GM20431 (cell line): ENCODE data around the gene BCAR3.
"Not testable (repeated sequence)": the region's sequence is repeated elsewhere in the genome, so short reads cannot be mapped to it uniquely, and the experiment has no call there.

Experiments used
- in situ Hi-C: fragments of 300-500 bp; cut with MseI, MboI; formaldehyde crosslinking; loops from one replicate; pipeline ENCODE4 v1.15.0; 2020; ENCODE audit warnings: low sequenced_read_pairs; ENCODE audit not compliant: unreplicated experiment

The BCAR3 gene

DNA sequence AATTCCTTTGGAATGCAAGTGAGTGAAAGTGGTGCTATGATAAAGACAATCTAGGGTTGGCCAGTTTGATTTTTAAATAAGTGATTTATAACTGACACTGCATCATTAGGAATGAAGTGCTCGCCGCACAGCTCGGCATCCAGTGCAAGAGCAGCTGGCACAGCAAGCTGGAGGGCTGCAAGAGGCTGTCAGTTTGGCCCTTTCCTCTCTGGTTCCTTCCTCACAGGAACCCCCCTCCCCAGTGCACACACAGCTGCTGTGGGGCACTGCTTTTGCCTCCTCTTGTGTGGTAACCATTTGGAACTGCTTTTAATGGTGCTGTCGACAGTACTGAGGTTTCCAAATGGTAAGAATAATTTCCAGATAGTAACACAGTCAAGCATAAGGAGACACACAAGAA is 10.4 kb upstream of the BCAR3 start:
- in situ Hi-C loops = no loop called here

DNA sequence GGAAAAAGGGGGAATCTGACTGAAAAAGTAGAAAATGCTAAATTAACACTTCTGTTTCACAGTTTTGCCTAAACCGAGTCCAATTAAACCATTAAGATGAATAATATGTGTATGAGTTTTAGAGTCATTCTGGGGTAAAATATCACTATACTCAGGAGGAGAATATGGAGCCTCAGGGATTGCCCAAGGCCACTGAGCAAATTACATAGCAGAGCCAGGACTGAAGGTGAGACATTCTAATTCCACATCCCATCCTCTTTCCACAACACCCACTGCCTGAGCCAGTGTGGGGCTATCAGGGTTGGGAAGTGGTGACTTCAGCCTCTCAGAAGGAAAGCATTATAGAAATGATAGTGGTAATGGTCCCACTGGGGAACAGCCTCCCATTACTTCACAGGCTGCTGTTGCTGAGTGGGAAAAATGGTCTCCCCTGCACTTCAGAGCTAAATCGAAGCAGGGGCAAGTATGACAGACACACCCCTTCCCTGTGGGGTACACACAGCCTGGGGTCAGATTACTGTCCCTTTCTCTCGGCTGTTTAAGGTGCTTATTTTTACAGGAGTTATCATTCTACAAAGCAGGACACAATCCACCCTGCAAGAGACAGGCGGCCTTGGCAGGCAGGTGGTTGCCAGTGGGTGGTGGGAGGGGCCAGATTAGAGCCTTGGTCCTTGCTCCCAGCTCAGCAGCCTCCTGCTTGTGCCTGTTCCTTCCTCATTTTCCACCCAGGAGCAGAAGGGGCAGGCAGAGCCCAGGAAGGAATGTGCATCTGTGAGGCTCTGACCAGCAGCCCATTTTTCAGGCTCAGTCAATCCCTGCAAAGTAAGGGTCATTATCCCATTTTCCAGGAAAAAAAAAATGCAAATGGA is 9.5 kb upstream of the BCAR3 start:
- in situ Hi-C loops = no loop called here

DNA sequence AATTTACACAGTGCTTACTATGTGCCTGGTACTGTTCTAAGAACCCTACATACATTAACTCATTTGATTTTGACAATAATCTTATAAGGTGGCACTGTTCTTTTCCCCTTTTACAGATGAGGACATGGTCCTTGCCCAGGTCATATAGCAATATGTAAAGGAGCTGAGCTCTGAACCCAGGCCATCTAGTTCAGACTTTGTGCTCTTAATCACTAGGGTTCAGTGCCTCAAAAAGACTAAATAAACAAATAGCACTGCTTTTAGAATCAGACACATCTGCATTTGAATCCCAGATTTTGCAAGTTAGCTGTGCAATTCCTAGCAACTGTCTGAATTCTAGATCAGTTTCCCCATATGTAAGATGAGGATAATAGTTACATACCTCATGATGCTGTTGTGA is 8.7 kb upstream of the BCAR3 start:
- in situ Hi-C loops = no loop called here

DNA sequence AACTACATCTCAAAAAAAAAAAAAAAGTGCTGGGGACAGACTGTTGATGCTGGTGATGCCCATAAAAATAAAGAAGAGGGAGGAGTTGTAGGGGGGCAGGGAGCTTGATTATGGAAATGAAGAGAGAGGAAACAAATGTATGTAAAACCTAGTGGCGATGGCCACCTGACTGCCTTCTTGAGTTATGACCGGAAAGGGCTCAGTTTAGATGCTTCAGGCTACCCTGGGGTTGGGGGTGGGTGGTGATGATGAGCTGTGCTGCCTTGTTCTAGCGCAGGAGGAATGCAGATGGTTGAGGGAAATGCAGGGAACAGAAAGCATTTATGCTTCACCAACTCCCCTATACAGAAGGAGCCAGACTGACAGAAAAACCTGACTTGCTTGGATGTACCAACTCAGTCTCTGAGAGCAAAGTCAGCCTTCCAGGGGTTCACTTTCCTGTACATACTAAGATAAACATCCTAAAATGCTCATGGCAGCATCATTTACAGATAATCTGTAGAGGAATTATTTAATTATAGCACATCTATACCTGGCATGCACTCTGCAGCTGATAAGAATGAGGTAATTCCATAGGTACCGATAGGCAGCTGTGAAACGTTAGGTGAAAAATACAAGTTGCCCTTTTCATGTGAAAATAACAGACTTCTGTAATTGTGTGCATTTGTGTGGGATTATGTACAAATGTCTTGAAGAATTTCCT is 8.0 kb upstream of the BCAR3 start:
- in situ Hi-C loops = no loop called here

DNA sequence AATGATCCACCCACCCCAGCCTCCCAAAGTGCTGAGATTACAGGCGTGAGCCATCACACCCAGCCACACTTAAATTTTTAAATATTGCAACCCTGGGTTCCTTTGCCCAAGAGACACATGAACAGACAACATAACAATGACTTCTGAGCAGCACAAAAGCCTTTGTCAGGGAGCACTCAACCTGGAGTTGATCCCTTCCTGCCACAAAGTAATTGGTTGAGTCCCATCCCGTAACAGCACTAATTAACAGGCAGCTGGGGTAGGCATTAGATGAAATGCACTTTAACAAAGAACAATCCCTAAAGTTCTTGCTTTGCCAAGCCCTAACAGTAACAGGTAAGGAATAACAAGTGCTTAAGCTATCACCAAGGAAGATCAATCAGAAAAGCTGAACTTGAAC is 5.9 kb upstream of the BCAR3 start:
- in situ Hi-C loops = no loop called here

DNA sequence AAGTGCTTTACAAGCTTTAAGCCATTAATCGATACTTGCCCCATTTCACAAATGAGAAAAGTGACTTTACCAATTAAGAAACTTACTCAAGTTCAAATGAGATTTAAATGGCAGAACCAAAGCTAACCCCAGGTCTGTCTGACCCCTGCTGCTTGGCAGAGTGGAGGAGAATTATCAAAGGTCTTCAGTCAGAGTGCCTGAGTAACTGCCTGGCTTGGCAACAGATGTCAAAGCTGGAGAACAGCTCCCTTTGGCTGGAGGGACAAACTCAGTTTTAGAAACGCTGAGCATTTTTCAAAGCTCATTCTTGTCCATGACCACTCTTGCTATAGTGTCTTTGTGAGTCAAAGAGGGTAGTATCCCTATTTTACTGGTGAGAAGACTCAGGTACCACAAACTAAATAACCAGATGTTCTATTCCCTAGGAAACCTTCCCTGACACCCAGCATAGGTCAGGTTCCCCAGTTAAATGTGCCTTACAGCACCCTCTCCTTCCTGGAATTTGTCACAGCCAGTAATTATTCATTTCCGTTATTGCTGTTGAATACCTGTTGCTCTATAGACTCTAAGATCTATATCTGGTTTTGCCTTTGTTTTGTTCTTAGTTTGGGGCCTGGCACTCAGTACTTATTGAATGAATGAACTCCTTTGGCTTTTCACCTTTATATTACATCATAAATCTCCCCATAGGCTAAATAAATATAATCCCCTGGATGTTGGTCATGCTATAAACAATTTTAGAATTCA is 5.0 kb upstream of the BCAR3 start:
- in situ Hi-C loops = no loop called here

DNA sequence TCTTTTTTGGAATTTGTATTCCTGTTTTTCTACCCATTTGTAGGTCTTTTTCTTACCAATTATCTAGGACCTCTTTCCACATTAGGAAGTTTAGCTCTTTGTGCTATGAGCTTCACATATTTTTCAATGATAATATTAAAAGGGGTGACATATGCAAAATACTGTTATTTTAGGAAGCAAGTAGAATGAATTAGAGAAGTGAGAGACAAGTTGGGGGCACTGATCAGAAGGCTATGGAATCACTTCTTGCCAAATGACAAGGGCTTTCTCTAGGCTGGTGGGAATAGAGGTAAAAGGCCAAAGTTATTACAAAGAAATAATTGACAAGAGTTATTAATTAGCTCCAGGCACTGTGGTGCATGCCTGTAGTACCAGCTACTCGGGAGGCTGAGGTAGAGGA is 4.3 kb upstream of the BCAR3 start:
- in situ Hi-C loops = no loop called here

DNA sequence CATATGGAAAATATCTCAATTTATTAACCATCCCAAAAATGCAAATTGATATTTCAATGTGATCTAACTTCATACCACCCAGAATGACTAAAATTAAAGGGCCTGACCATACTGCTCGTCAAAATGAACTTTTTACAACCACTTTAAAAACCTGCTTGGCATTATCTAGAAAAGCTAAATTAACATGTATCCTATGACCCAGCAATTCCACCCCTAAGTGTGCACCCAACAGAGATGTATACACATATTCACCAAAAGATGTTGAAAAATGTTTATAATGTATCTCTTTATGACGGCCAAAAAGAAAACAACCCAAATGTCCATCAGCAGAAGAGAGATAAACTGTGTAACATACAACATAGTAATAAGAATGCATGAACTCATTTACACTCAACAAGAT is 1.6 kb upstream of the BCAR3 start:
- in situ Hi-C loops = no loop called here

DNA sequence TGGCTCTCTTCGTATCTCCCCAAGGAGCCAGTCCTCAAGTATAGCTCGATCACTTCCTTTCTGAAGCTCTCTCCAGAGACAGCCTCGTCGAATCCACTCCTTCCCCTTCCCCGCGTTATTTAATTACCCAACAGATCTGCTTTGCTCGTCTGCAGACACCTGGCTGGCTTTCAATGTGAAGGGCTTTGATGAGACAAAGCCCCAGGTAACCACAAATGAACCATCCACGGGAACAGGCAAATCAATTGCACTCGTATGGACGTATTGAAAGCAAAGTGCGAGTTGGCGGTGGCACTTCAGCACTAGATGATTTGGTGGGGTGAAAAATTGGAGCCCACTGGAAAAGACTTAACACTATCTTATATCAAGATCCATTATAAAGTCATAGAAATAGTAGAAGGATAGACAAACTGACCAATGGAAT is 364 bp upstream of the BCAR3 start:
- in situ Hi-C loops = no loop called here

DNA sequence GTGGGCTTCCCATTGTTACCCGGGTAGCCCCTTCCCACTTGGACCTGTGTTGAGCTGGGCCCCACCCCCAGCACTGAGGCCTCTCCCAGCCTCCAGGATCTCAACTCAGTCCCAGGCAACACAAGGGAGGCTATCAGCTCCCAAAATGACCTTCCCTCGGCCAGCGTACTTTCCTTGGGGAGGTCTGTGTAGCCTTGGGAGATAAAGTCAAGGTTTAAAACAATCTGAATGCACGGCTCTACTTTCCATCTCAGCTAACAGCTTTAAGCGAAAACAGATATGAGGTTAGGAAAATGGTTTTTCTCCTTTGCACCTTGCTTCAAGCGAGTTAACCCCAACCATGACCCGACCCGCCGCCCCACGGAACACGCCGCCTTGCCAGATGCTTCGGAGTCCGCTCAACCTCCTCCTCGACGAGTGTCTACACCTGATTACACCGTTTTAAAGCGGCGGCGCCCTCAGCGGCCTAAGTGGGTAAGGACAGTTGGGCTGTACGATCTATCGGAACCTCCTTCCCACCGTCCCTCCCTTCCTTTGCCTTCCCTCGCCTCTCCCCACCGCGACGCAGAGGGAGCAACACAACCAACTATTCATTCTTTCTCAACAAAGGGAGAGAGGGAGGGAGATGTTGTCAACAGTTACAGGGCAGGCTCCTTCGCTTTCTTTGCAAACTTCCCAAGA is 1.1 kb downstream of the BCAR3 start:
- in situ Hi-C loops = no loop called here

DNA sequence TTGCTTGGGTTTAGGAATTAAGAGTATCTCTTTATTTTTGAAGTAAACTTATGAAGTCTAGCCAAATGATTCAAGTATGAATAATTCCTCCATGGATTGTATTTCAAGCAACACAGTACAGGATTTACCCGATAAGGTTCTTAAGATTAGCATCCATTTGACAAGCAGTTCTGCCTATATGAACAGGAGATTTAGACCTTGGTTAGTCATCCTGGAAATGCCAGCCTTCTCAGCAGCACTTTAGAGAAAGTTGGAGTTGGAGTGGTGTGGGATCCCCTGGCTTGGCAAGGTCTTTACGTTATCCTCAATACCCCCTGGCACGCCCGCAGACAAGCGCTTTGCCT is 1.6 kb downstream of the BCAR3 start:
- in situ Hi-C loops = no loop called here

DNA sequence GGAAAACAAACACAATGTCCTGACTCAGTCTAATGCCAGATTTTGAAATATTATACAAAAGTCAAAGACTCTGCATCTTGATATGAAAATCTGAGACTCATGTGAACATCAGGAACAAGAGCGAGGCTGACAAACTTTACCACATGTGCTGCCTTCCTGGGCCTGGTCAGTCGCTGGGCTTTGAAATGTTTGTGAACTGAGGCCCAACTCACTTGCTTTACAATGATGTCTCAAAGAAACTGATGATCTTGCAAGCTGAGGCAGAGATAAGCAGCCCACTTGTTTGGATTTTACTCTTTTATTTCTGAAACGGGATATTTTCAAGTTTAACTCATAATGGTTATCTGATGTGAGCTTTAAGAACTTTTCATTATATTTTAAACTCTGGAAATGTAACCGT is 2.1 kb downstream of the BCAR3 start:
- in situ Hi-C loops = no loop called here

DNA sequence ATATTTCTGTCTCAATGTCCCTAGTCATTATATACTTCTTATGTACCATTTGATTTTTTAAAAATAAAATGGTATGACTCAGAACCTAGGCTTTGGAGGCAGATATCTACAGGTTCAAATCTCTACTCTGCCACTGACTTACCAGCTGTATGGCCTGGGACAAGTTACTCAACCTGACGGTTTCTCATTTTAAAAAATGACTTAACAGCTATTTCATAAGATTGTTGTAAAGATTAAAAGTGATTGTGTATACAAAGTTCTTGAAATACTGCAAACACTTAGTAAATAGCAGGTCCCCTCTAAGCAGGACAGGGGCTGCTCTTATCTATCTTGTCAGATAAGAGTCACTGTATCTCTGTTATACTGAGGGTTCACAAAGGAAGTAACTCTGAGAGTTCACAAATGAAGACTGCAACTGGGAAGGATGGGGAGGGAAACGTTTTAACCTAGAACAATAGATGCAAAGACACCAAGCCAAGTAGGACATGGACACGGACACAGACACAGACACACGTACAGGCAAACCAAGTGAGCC is 2.6 kb downstream of the BCAR3 start:
- in situ Hi-C loops = no loop called here

DNA sequence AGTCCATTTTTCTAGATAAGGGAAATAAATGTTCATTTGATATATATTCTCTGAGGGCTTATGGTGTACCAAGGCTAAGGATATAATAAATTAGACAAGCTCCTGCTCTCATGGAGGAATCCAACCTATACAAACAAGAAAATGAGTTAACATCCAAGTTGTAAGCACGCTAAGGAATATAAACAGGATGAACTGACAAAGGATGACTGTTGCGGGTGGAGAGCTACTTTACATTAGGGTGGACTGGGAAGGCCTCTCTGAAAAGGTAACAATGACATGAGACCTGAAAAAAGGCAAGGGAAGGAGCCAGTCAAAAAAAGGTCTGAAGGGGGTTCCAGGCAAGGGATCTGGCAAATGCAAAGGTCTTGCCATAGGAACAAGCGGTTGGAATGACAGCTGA is 3.1 kb downstream of the BCAR3 start:
- in situ Hi-C loops = no loop called here

DNA sequence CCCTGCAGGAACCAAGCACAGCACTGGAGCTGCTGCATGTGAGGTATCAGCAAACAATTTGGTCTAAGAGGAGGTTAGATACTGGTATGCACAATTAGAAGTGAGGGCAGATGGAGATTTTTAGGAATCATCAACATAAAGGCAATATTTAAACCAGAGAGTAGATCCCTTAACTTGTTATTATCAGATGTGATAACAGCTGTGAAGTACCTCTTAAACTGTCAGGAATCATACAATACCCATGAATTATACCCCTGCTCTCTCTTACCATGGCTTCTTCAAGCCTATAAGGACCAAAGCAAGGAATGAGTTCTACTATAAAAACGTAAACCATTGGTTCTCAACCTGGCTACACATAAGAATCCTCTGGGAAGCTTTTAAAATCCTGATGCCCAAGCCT is 3.9 kb downstream of the BCAR3 start:
- in situ Hi-C loops = no loop called here

DNA sequence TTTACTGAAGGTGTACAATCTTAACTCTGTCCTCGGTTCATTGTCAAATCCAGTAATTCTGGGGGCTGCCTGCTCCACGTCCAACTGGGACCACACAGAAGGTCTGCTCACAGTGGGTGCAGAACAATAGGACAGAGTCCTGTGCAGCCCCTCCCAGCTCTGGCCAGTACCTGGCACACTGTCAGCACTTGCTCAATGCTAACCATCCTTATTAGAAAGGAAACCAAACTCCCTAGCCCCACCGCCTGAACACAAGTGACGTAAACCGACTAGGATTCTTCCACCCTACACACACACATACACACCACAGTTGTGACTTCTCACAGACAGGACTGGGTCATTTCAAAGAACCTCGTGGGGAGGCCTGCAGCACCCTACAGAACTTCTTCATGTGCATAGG is 5.2 kb downstream of the BCAR3 start:
- in situ Hi-C loops = no loop called here

DNA sequence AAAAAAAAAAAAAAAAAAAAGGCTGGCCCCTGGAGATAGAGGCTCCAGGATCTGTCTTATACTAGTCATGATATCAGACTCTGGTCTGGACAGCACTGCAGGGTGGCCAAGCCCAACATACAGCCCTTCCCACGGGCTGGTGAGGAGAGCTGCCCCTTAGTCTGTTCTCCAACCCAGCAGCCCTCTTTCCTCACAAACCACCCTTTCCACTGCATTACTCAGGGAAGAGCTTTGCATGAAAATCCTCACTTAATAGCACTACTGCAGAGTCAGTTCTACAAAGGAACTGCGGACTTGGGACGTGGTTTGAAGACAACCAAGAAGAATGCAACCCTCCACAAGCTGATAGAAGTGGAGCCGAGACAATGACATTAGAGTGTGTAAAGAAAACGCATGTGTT is 5.7 kb downstream of the BCAR3 start:
- in situ Hi-C loops = no loop called here

DNA sequence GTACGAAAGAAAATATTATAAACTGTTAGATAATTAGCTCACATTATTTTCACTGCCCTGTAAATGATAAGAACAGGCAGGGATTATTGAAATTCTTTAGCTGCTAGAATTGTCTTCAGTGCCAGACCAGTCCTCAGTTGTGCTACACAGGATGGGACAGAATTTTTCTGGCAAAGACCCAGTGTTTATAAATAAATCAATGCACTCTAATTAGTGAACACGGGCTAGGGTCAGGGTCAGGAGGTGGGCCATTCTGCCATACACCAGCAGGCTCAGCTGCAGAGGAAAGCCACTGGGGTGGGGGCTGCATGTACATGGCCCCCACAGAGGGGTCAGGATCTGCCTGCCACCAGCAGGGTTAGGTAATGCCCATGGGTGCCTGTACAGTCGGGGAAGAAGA is 6.4 kb downstream of the BCAR3 start:
- in situ Hi-C loops = no loop called here

DNA sequence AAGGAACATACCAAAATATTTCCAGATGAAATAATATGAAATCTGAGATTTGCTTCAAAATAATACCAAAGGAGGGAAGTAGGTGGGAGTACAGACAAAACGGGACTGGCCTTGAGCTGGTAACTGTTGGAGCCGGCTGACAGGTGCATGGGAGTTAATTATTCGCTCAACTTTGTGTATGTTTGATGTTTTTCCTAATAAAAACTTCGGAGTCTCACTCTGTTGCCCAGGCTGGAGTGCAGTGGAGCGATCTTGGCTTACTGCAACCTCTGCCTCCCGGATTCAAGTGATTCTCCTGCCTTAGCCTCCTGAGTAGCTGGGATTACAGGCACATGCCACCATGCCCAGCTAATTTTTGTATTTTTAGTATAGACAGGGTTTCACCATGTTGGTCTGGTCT is 7.6 kb downstream of the BCAR3 start:
- in situ Hi-C loops = not testable (repeated sequence)

DNA sequence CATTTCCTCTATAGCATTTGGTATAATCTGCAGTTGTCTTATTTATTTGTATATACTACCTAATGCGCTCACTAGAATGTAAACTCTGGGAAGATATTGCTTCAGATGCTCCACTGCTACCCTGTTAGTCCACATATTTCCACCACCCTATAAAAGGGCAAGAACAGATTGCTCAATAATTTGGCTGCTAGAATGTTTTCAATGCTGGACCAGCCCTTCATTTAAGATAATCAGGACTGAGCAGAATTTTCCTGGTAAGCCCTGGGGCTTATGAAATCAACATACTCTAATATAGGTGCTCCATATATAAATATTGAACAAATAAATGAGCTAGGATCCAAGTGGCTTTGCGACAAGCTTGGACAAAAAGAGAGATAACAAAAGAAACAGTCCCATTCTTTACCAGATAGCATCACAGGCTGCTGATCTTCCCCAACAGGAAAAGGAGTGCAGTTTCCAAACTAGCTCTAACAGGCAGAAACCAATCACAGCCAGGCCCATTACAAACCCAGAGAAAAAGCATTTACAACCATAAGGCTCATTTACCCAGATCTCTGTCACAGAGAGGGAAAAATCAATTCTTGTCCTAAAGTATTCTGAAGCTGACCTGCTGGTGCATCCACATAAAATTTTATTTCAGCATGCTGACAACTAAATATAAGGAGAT is 8.3 kb downstream of the BCAR3 start:
- in situ Hi-C loops = no loop called here
